ENCODE measurements around the gene GRPEL2. TPM values are rescaled to one million over a fixed set of nuclear protein-coding genes. Genes with fewer than 3 reads are reported as not detected.
A peak's percentile ranks its signal among the peaks of the same experiment; 100 is the strongest.

GRPEL2 gene
- total and polyA plus RNA-seq, 4 donors, result 6.6 to 20.2 (median 16.0) TPM

DNA sequence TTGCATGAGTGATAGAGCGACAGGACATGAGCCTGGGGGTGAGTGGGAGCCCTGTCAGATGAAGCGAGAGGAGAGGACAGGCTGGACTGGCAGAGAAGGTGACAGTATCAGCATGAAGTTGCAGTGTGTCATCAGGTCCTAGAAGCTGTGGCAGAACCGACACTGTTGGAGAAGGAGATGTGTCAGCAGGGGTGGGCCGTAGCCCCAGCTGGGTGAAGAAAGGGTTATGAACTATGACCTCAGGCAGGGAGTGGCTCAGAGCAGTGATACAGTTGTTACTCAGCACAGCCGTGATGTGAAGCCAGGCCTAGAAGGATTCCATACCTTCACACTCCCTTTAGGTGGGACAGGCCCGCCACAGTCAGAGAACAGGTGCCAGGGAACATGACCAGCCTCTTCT is 20.1 kb downstream of the GRPEL2 start:
- no peak overlapping the region for H3K4me3 ChIP-seq
- ATAC-seq (ENCODE audit: insufficient read depth, low FRiP score) (no peak), DNase-seq (no peak)
- H3K9ac ChIP-seq (ENCODE audit: insufficient read depth in 1 of 2, low read length in 2 of 2), result no peak overlapping the region
- no peaks in the 10 kb centered on the region for H3K36me3 ChIP-seq (ENCODE audit: control insufficient read depth in 4 of 4, insufficient read depth in 4 of 4, low read length in 4 of 4)
- no peaks in the 10 kb centered on the region for H3K27me3 ChIP-seq (ENCODE audit: control insufficient read depth in 3 of 3, insufficient read depth in 3 of 3, low read length in 2 of 3)
- peaks cover 0 to 4% (median 0%) of the 10 kb centered on the region in 5 donors for H3K4me1 ChIP-seq (ENCODE audit: control insufficient read depth in 5 of 5, insufficient read depth in 5 of 5, low read length in 5 of 5)
- 83 to 86% methylated on average over 6 of the region's 6 CpGs for WGBS, 2 donors
- TF ChIP-seq, protein P1, sequence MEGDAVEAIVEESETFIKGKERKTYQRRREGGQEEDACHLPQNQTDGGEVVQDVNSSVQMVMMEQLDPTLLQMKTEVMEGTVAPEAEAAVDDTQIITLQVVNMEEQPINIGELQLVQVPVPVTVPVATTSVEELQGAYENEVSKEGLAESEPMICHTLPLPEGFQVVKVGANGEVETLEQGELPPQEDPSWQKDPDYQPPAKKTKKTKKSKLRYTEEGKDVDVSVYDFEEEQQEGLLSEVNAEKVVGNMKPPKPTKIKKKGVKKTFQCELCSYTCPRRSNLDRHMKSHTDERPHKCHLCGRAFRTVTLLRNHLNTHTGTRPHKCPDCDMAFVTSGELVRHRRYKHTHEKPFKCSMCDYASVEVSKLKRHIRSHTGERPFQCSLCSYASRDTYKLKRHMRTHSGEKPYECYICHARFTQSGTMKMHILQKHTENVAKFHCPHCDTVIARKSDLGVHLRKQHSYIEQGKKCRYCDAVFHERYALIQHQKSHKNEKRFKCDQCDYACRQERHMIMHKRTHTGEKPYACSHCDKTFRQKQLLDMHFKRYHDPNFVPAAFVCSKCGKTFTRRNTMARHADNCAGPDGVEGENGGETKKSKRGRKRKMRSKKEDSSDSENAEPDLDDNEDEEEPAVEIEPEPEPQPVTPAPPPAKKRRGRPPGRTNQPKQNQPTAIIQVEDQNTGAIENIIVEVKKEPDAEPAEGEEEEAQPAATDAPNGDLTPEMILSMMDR (IDR thresholded peaks at IDR 0.05; ENCODE audit: control extremely low read depth, extremely low read depth), result no peak
- no peaks in the 10 kb centered on the region for H3K9me3 ChIP-seq (ENCODE audit: control insufficient read depth in 4 of 4, insufficient read depth in 3 of 4, low read length in 3 of 4)
- no peak overlapping the region for H3K27ac ChIP-seq (ENCODE audit: low read depth in 1 of 2, low read length in 1 of 2)

DNA sequence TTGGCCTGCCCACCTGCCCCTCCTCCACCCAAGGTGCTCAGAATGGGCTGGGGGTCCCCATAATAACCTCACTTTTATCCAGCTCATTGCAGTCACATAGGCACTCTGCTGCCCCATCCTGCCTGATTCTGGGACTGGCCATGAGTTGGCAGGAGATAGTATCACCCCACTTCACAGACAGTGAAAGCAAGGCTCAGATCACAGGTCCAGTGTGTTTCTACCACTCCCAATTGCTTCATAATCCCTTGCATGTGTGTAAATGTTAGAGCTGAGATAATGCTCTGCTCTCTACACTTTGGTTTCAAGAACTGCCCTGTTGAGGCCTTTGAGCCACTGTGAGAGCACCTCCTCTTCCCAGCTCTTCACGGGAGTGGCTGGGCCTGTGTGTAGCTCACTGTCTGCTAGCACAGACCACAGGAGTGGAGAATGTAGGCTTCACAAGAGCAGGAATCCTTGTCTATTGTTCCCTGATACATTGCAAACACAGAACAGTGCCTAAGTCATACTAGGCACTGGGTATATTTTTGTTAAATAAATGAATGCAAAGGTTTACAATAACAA is 20.9 kb downstream of the GRPEL2 start:
- Histone ChIP-seq H3K27ac (ENCODE audit: low read depth in 1 of 2, low read length in 1 of 2) (no peak overlapping the region), H3K36me3 (ENCODE audit: control insufficient read depth in 4 of 4, insufficient read depth in 4 of 4, low read length in 4 of 4) (no peaks in the 10 kb centered on the region), H3K4me1 (ENCODE audit: control insufficient read depth in 5 of 5, insufficient read depth in 5 of 5, low read length in 5 of 5) (peaks cover 0 to 4% (median 0%) of the 10 kb centered on the region in 5 donors), H3K4me3 (no peak overlapping the region), H3K27me3 (ENCODE audit: control insufficient read depth in 3 of 3, insufficient read depth in 3 of 3, low read length in 2 of 3) (no peaks in the 10 kb centered on the region), H3K9me3 (ENCODE audit: control insufficient read depth in 4 of 4, insufficient read depth in 3 of 4, low read length in 3 of 4) (no peaks in the 10 kb centered on the region), H3K9ac (ENCODE audit: insufficient read depth in 1 of 2, low read length in 2 of 2) (no peak overlapping the region)
- 84 to 89% methylated on average over 1 of the region's 1 CpG for WGBS, 2 donors
- TF ChIP-seq, protein P1 (IDR thresholded peaks at IDR 0.05; ENCODE audit: control extremely low read depth, extremely low read depth), result no peak
- DNase-seq (no peak), ATAC-seq (ENCODE audit: insufficient read depth, low FRiP score) (no peak)

DNA sequence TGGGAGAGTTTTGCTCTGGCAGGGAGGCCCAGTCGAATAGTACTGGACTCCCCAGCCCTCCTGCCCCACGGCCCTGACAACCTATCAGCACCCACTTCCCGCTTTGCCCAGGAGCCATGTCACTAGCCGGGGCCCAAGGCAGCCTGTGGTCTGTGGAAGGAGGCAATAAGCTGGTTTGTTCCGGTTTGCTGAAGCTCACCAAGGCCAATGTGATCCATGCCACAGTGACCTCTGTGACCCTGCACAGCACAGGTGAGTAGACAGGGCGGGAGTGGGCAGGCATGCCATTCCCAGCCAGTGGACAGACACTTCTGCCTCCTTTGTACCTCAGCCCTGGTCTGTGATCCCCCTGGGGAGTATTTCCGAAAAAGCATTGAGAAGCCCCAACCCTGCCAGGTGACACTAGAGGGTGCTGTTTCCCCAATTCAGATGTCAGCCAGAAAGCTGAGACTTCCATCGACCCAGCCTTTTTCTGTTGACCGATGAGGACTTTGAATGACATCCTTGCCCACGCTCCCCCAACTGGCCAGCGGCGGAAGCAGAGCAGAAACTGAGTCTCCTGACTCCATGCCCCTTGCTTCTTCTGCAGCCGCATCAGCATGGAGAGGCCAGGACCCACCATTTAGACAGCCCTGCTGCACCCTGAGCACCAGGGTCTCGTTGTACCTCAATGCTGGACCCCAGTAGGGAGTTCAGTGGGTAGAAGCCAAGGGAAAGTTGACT is 22.1 kb downstream of the GRPEL2 start:
- Histone ChIP-seq H3K36me3 (ENCODE audit: control insufficient read depth in 4 of 4, insufficient read depth in 4 of 4, low read length in 4 of 4) (no peaks in the 10 kb centered on the region), H3K27ac (ENCODE audit: low read depth in 1 of 2, low read length in 1 of 2) (no peak overlapping the region), H3K9me3 (ENCODE audit: control insufficient read depth in 4 of 4, insufficient read depth in 3 of 4, low read length in 3 of 4) (no peaks in the 10 kb centered on the region), H3K4me3 (no peak overlapping the region), H3K27me3 (ENCODE audit: control insufficient read depth in 3 of 3, insufficient read depth in 3 of 3, low read length in 2 of 3) (no peaks in the 10 kb centered on the region), H3K9ac (ENCODE audit: insufficient read depth in 1 of 2, low read length in 2 of 2) (no peak overlapping the region), H3K4me1 (ENCODE audit: control insufficient read depth in 5 of 5, insufficient read depth in 5 of 5, low read length in 5 of 5) (peaks cover 0 to 4% (median 0%) of the 10 kb centered on the region in 5 donors)
- peak; percentile 13 for ATAC-seq (ENCODE audit: insufficient read depth, low FRiP score)
- peak; percentile 80 to 83 (median 81) for DNase-seq
- WGBS, 2 donors, result 46% methylated on average over 14 of the region's 14 CpGs
- TF ChIP-seq, protein P1 (IDR thresholded peaks at IDR 0.05; ENCODE audit: control extremely low read depth, extremely low read depth), result peak; percentile 38

Measured in lung (tissue), 12 donors.